ENCODE results near the gene STAM.

STAM gene

DNA sequence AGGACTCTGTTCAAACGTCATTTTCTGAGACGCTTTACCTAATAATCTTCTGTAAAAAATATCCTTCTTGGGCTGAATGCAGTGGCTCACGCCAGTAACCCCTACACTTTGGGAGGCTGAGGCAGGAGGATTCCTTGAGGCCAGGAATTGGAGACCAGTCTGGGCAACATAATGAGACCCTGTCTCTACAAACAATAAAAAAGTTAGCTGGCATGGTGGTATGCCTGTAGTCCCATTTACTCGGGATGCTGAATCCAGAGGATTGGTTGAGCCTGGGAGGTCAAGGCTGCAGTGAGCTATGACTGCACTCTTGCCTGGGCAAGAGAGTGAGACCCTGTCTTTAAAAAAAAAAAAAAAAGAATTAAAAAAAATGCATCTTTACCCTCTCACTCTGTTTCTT lies 5.1 kb downstream of the STAM start:
- Histone ChIP-seq H3K4me2 (ENCODE audit: low read depth, low read length, poor library complexity, severe bottlenecking) (peak overlapping the region; percentile 93), H2AFZ (ENCODE audit: low read length) (no peak overlapping the region), H3K36me3 (ENCODE audit: insufficient read depth, low read length) (peaks cover 13% of the 10 kb centered on the region), H3K4me3 (ENCODE audit: low read length, poor library complexity, severe bottlenecking) (peak overlapping the region; percentile 99), H3F3A (ENCODE audit: low read depth) (no peaks in the 10 kb centered on the region; the same call in 1 of the 2 replicates), H3K27me3 (ENCODE audit: insufficient read depth, low read length, poor library complexity, severe bottlenecking) (no peaks in the 10 kb centered on the region), H3K9ac (ENCODE audit: low read depth, low read length, poor library complexity, severe bottlenecking) (peak overlapping the region; percentile 38), H3K4me1 (ENCODE audit: insufficient read depth, low read length, poor library complexity, severe bottlenecking) (peaks cover 63% of the 10 kb centered on the region), H3K79me2 (ENCODE audit: insufficient read depth, low read length) (peaks cover 100% of the 10 kb centered on the region), H4K20me1 (ENCODE audit: insufficient read depth, low read length, poor library complexity, severe bottlenecking) (peaks cover 41% of the 10 kb centered on the region), H3K9me2 (replicated peaks; ENCODE audit: low read depth, low read length) (no peaks in the 10 kb centered on the region), H3K9me3 (ENCODE audit: insufficient read depth, low read depth, low read length) (peaks cover 13% of the 10 kb centered on the region)
- TF ChIP-seq, protein P1, sequence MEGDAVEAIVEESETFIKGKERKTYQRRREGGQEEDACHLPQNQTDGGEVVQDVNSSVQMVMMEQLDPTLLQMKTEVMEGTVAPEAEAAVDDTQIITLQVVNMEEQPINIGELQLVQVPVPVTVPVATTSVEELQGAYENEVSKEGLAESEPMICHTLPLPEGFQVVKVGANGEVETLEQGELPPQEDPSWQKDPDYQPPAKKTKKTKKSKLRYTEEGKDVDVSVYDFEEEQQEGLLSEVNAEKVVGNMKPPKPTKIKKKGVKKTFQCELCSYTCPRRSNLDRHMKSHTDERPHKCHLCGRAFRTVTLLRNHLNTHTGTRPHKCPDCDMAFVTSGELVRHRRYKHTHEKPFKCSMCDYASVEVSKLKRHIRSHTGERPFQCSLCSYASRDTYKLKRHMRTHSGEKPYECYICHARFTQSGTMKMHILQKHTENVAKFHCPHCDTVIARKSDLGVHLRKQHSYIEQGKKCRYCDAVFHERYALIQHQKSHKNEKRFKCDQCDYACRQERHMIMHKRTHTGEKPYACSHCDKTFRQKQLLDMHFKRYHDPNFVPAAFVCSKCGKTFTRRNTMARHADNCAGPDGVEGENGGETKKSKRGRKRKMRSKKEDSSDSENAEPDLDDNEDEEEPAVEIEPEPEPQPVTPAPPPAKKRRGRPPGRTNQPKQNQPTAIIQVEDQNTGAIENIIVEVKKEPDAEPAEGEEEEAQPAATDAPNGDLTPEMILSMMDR (conservative IDR thresholded peaks at IDR 0.05; ENCODE audit: low read length) = no peak
- TF ChIP-seq EZH2phosphoT487 (IDR thresholded peaks at IDR 0.05; ENCODE audit: borderline replicate concordance) = no peak

DNA sequence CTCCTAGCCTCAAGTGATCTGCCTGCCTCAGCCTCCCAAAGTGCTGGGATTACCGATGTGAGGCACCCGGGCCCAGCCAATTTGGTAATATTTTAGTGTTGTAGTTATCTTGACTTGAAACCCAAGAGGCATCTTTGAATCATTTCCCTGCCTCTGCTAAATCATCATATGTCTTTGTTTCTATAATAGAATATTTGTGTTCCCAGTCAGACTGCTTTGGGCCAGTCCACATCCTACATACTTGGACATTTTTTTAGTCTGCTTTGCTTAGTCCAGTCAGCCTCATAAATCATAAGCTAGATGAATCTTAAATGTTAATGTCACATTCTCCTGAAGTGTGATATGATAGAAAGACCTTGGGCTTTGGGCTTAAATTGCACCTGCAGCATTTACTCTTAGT lies 5.9 kb downstream of the STAM start:
- H3K9me2 ChIP-seq (replicated peaks; ENCODE audit: low read depth, low read length) = no peaks in the 10 kb centered on the region
- peaks cover 13% of the 10 kb centered on the region for H3K9me3 ChIP-seq (ENCODE audit: insufficient read depth, low read depth, low read length)
- TF ChIP-seq, protein P1 (conservative IDR thresholded peaks at IDR 0.05; ENCODE audit: low read length) = no peak
- TF ChIP-seq EZH2phosphoT487 (IDR thresholded peaks at IDR 0.05; ENCODE audit: borderline replicate concordance) = no peak
- H3F3A ChIP-seq (ENCODE audit: low read depth) = peaks cover 1% of the 10 kb centered on the region; the same call in 1 of the 2 replicates
- peaks cover 13% of the 10 kb centered on the region for H3K36me3 ChIP-seq (ENCODE audit: insufficient read depth, low read length)
- H2AFZ ChIP-seq (ENCODE audit: low read length) = no peak overlapping the region
- H3K79me2 ChIP-seq (ENCODE audit: insufficient read depth, low read length) = peaks cover 99% of the 10 kb centered on the region
- no peaks in the 10 kb centered on the region for H3K27me3 ChIP-seq (ENCODE audit: insufficient read depth, low read length, poor library complexity, severe bottlenecking)
- peak overlapping the region; percentile 38 for H3K9ac ChIP-seq (ENCODE audit: low read depth, low read length, poor library complexity, severe bottlenecking)
- H3K4me2 ChIP-seq (ENCODE audit: low read depth, low read length, poor library complexity, severe bottlenecking) = peak overlapping the region; percentile 93
- H4K20me1 ChIP-seq (ENCODE audit: insufficient read depth, low read length, poor library complexity, severe bottlenecking) = peaks cover 34% of the 10 kb centered on the region
- peak overlapping the region; percentile 99 for H3K4me3 ChIP-seq (ENCODE audit: low read length, poor library complexity, severe bottlenecking)
- peaks cover 58% of the 10 kb centered on the region for H3K4me1 ChIP-seq (ENCODE audit: insufficient read depth, low read length, poor library complexity, severe bottlenecking)

DNA sequence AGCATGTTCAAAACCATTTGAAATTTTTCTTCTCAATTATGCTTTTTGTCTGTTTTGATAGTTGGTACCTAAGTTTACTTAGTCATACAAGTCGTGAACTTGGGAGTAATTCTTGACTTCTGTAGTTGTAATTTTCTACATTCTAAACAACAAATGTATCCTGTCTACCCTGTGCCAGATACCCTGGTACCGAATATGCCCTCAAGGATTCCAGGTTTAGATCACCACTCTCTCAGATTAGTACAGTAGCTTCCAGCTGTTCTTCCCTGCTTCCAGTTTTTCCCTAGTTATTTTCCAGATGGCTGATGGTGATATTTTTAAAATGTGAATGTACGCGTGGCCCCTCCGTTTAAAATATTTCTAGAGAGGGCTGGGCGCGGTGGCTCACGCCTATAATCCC lies 6.5 kb downstream of the STAM start:
- no peak overlapping the region for H2AFZ ChIP-seq (ENCODE audit: low read length)
- H3K4me3 ChIP-seq (ENCODE audit: low read length, poor library complexity, severe bottlenecking) = peak overlapping the region; percentile 99
- H3K9ac ChIP-seq (ENCODE audit: low read depth, low read length, poor library complexity, severe bottlenecking) = peak overlapping the region; percentile 38
- peaks cover 28% of the 10 kb centered on the region for H4K20me1 ChIP-seq (ENCODE audit: insufficient read depth, low read length, poor library complexity, severe bottlenecking)
- peaks cover 99% of the 10 kb centered on the region for H3K79me2 ChIP-seq (ENCODE audit: insufficient read depth, low read length)
- peak overlapping the region; percentile 93 for H3K4me2 ChIP-seq (ENCODE audit: low read depth, low read length, poor library complexity, severe bottlenecking)
- TF ChIP-seq, protein P1 (conservative IDR thresholded peaks at IDR 0.05; ENCODE audit: low read length) = no peak
- TF ChIP-seq EZH2phosphoT487 (IDR thresholded peaks at IDR 0.05; ENCODE audit: borderline replicate concordance) = no peak
- H3F3A ChIP-seq (ENCODE audit: low read depth) = peaks cover 7% of the 10 kb centered on the region
- H3K36me3 ChIP-seq (ENCODE audit: insufficient read depth, low read length) = peaks cover 13% of the 10 kb centered on the region
- H3K27me3 ChIP-seq (ENCODE audit: insufficient read depth, low read length, poor library complexity, severe bottlenecking) = no peaks in the 10 kb centered on the region
- peaks cover 13% of the 10 kb centered on the region for H3K9me3 ChIP-seq (ENCODE audit: insufficient read depth, low read depth, low read length)
- H3K4me1 ChIP-seq (ENCODE audit: insufficient read depth, low read length, poor library complexity, severe bottlenecking) = peaks cover 56% of the 10 kb centered on the region
- no peaks in the 10 kb centered on the region for H3K9me2 ChIP-seq (replicated peaks; ENCODE audit: low read depth, low read length)

Data from Loucy (cell line).